Gastroesophageal sphincter (tissue), 4 donors: Measurements from ENCODE around the gene MORC2. TPM values are rescaled to one million over a fixed set of nuclear protein-coding genes. Genes with fewer than 3 reads are reported as not detected.

Experiments used
- ATAC-seq: fragments of 150-250 bp; one replicate; pipeline ENCODE4 v1.9.1; 2016; ENCODE audit warnings: mild to moderate bottlenecking, moderate library complexity
- H3K27ac ChIP-seq, 4 donors: fragments of 200-600 bp; sonication (generic) in 3 of 4; 1 replicate in 3 of 4; 2 replicates in 1 of 4; pipeline ENCODE4 v1.5.1; 2016 to 2019
- H3K27me3 ChIP-seq: fragments of 200-600 bp; sonication (generic); one replicate; pipeline ENCODE4 v1.5.1; 2019
- H3K36me3 ChIP-seq, 2 donors: fragments of 200-600 bp; sonication (generic); one replicate each; pipeline ENCODE4 v1.5.1; 2019; ENCODE audit warnings: control low read depth in 1 of 2
- H3K4me1 ChIP-seq, 3 donors: fragments of 200-600 bp; sonication (generic); 1 replicate in 2 of 3; 2 replicates in 1 of 3; pipeline ENCODE4 v1.5.1; 2016 to 2019; ENCODE audit warnings: control low read depth in 2 of 3
- H3K4me3 ChIP-seq, 2 donors: fragments of 200-600 bp; sonication (generic); one replicate each; pipeline ENCODE4 v1.5.1; 2019; ENCODE audit warnings: mild to moderate bottlenecking in 1 of 2, moderate library complexity in 1 of 2
- H3K9me3 ChIP-seq, 3 donors: fragments of 200-600 bp; sonication (generic); one replicate each; pipeline ENCODE4 v1.5.1; 2017 to 2019; ENCODE audit warnings: control low read depth in 2 of 3
- CTCF ChIP-seq, 4 experiments: fragments of 200-600 bp in 2 of 4; fragments of 450-650 bp in 2 of 4; sonication (generic) in 1 of 4; IDR thresholded peaks; one replicate each; pipeline ENCODE4 v1.5.1; 2017 to 2019; ENCODE audit warnings: antibody characterized with exemption in 4 of 4, mild to moderate bottlenecking in 2 of 4, moderate library complexity in 2 of 4
- EP300 ChIP-seq: sonication (generic); formaldehyde crosslinking; IDR thresholded peaks from one replicate; pipeline ENCODE4 v1.6.1; 2017; ENCODE audit warnings: antibody characterized with exemption, mild to moderate bottlenecking
- POLR2A ChIP-seq, 2 donors: fragments of 450-650 bp; IDR thresholded peaks; one replicate each; pipeline ENCODE4 v1.6.1; 2017; ENCODE audit warnings: antibody characterized with exemption in 2 of 2, mild to moderate bottlenecking in 2 of 2, moderate library complexity in 1 of 2
- POLR2AphosphoS5 ChIP-seq: sonication (generic); formaldehyde crosslinking; IDR thresholded peaks from one replicate; pipeline ENCODE4 v1.6.1; 2017; ENCODE audit warnings: antibody characterized with exemption
- WGBS, 2 donors: methylation state at CpG; one replicate each; pipeline ENCODE4 v1.1.5; 2018; ENCODE audit warnings: low coverage in 1 of 2; 5-methylcytosine and 5-hydroxymethylcytosine counted together
- total RNA-seq, 4 donors: library from RNA; depleted of rRNA; stranded (reverse); fragments of >200 nt; gene quantifications; one replicate each; pipeline ENCODE4 v1.1.0, GENCODE V29; 2016

MORC2 gene
- total RNA-seq, 4 donors from 2014 or later = 11.3 to 36.0 (median 29.6) TPM

GRCh38 chr22:30970356-30970746 is 1.8 kb upstream of the MORC2 start:
- Histone ChIP-seq H3K4me3 (peak overlapping the region; percentile 41 to 83), H3K36me3 (peaks cover 3 to 43% of the 10 kb centered on the region in 2 donors), H3K4me1 (peaks cover 0 to 36% (median 5%) of the 10 kb centered on the region in 3 donors), H3K9me3 (peaks cover 0 to 47% (median 0%) of the 10 kb centered on the region in 3 donors), H3K27ac (peak overlapping the region in 3 of 4 donors; percentile 95 to 97 (median 96)), H3K27me3 (no peaks in the 10 kb centered on the region)
- 47 to 55% methylated on average over 2 to 3 of the region's 3 CpGs for WGBS, 2 donors
- ATAC-seq = no peak
- TF ChIP-seq EP300 (no peak), CTCF (IDR thresholded peaks at IDR 0.05) (no peak), POLR2A (IDR thresholded peaks at IDR 0.05) (no peak), POLR2AphosphoS5 (no peak)

- WGBS, 2 donors = 3 to 4% methylated on average over 8 to 17 of the region's 49 CpGs
- Histone ChIP-seq H3K27me3 (no peaks in the 10 kb centered on the region), H3K9me3 (peaks cover 0 to 42% (median 0%) of the 10 kb centered on the region in 3 donors), H3K27ac (peak overlapping the region; percentile 67 to 97 (median 96)), H3K36me3 (peaks cover 3 to 37% of the 10 kb centered on the region in 2 donors), H3K4me3 (peak overlapping the region; percentile 41 to 83), H3K4me1 (peaks cover 0 to 36% (median 5%) of the 10 kb centered on the region in 3 donors)
- ATAC-seq = peak; percentile 28
- no peak for TF ChIP-seq POLR2A (IDR thresholded peaks at IDR 0.05)
- peak in 1 of 4 experiments; percentile 30 for TF ChIP-seq CTCF (IDR thresholded peaks at IDR 0.05)
Observed at GRCh38 chr22:30969532-30970355, 1.2 kb upstream of the MORC2 start.

- H3K9me3 ChIP-seq = peaks cover 0 to 36% (median 0%) of the 10 kb centered on the region in 3 donors
- H3K27me3 ChIP-seq = no peaks in the 10 kb centered on the region
- peaks cover 3 to 30% of the 10 kb centered on the region in 2 donors for H3K36me3 ChIP-seq
- H3K4me3 ChIP-seq = peak within 1 kb of the TSS; percentile 41 to 83
- peaks cover 0 to 41% (median 5%) of the 10 kb centered on the region in 3 donors for H3K4me1 ChIP-seq
- no CpG with 5 or more reads among the region's 67 CpGs for WGBS, 2 donors
- peak; percentile 95 for TF ChIP-seq POLR2AphosphoS5
- peak in 2 of 4 experiments; percentile 24 to 36 for TF ChIP-seq CTCF (IDR thresholded peaks at IDR 0.05)
- peak; percentile 57 to 82 for TF ChIP-seq POLR2A (IDR thresholded peaks at IDR 0.05)
- TF ChIP-seq EP300 = no peak
- ATAC-seq = peak; percentile 97
- peak within 1 kb of the TSS; percentile 67 to 97 (median 96) for H3K27ac ChIP-seq
Observed at GRCh38 chr22:30968924-30969531, 454 bp upstream of the MORC2 start, which contains the start of gene TUG1. TSS of gene TUG1 (plus strand) at chr22:30969265.

GRCh38 chr22:30964858-30965257 is 3.7 kb downstream of the MORC2 start:
- 87 to 90% methylated on average over 3 to 4 of the region's 4 CpGs for WGBS, 2 donors

More at GRCh38 chr22:30964858-30965257, 3.7 kb downstream of the MORC2 start:
- no peak for TF ChIP-seq EP300
- TF ChIP-seq POLR2A (IDR thresholded peaks at IDR 0.05) = no peak
- TF ChIP-seq CTCF (IDR thresholded peaks at IDR 0.05) = no peak
- TF ChIP-seq POLR2AphosphoS5 = no peak
- no peak for ATAC-seq
- H3K27ac ChIP-seq = no peak overlapping the region
- H3K4me1 ChIP-seq = peaks cover 0 to 29% (median 0%) of the 10 kb centered on the region in 3 donors
- H3K4me3 ChIP-seq = no peak overlapping the region
- H3K36me3 ChIP-seq = no peaks in the 10 kb centered on the region
- no peaks in the 10 kb centered on the region for H3K9me3 ChIP-seq
- no peaks in the 10 kb centered on the region for H3K27me3 ChIP-seq
